WERI-Rb-1 (cell line): ENCODE results near the gene FUZ.

Experiments used
- DNase-seq: peaks from one replicate; pipeline ENCODE4 v3.0.0-alpha.2; 2020
- H3K27ac ChIP-seq: fragments of 250-450 bp; sonication (Bioruptor Pico); 2 replicates; pipeline ENCODE4 v1.5.1; 2020; ENCODE audit warnings: mild to moderate bottlenecking, moderate library complexity
- H3K27me3 ChIP-seq: fragments of 250-450 bp; sonication (Bioruptor Pico); 2 replicates; pipeline ENCODE4 v1.5.1; 2021; ENCODE audit warnings: mild to moderate bottlenecking, low read depth, moderate library complexity; ENCODE audit not compliant: insufficient read depth, severe bottlenecking
- H3K36me3 ChIP-seq: fragments of 250-450 bp; sonication (Bioruptor Pico); 2 replicates; pipeline ENCODE4 v1.5.1; 2020; ENCODE audit warnings: mild to moderate bottlenecking, moderate library complexity
- H3K4me3 ChIP-seq: 2 replicates; pipeline ENCODE4 v1.5.1; 2011; ENCODE audit warnings: low read depth, mild to moderate bottlenecking, control low read depth, low read length
- H3K9me3 ChIP-seq: fragments of 250-450 bp; sonication (Bioruptor Pico); 2 replicates; pipeline ENCODE4 v1.5.1; 2021; ENCODE audit warnings: mild to moderate bottlenecking, moderate library complexity; ENCODE audit not compliant: severe bottlenecking
- TF ChIP-seq, protein P1 (sequence below): IDR thresholded peaks from 2 replicates; pipeline ENCODE4 v1.5.1; 2011; ENCODE audit warnings: low read depth, mild to moderate bottlenecking, control low read depth, inconsistent platforms, low read length

The FUZ gene

GRCh38 chr19:49859682-49860335 lies 46.7 kb upstream of the FUZ start:
- peak; percentile 24 for DNase-seq
- Histone ChIP-seq H3K9me3 (no peaks in the 10 kb centered on the region), H3K4me3 (no peak overlapping the region), H3K36me3 (peaks cover 96% of the 10 kb centered on the region), H3K27me3 (no peaks in the 10 kb centered on the region), H3K27ac (no peak overlapping the region)
- TF ChIP-seq, protein P1, sequence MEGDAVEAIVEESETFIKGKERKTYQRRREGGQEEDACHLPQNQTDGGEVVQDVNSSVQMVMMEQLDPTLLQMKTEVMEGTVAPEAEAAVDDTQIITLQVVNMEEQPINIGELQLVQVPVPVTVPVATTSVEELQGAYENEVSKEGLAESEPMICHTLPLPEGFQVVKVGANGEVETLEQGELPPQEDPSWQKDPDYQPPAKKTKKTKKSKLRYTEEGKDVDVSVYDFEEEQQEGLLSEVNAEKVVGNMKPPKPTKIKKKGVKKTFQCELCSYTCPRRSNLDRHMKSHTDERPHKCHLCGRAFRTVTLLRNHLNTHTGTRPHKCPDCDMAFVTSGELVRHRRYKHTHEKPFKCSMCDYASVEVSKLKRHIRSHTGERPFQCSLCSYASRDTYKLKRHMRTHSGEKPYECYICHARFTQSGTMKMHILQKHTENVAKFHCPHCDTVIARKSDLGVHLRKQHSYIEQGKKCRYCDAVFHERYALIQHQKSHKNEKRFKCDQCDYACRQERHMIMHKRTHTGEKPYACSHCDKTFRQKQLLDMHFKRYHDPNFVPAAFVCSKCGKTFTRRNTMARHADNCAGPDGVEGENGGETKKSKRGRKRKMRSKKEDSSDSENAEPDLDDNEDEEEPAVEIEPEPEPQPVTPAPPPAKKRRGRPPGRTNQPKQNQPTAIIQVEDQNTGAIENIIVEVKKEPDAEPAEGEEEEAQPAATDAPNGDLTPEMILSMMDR = no peak

- DNase-seq = peak; percentile 41
- Histone ChIP-seq H3K36me3 (peaks cover 94% of the 10 kb centered on the region), H3K4me3 (no peak overlapping the region), H3K27me3 (no peaks in the 10 kb centered on the region), H3K9me3 (no peaks in the 10 kb centered on the region), H3K27ac (no peak overlapping the region)
- TF ChIP-seq, protein P1 = no peak
Measured at GRCh38 chr19:49858088-49858985, 45.2 kb upstream of the FUZ start.

GRCh38 chr19:49857838-49858087 lies 44.7 kb upstream of the FUZ start:
- TF ChIP-seq, protein P1 = no peak
- Histone ChIP-seq H3K9me3 (no peaks in the 10 kb centered on the region), H3K36me3 (peaks cover 90% of the 10 kb centered on the region), H3K4me3 (no peak overlapping the region), H3K27me3 (no peaks in the 10 kb centered on the region), H3K27ac (no peak overlapping the region)
- no peak for DNase-seq

DNA sequence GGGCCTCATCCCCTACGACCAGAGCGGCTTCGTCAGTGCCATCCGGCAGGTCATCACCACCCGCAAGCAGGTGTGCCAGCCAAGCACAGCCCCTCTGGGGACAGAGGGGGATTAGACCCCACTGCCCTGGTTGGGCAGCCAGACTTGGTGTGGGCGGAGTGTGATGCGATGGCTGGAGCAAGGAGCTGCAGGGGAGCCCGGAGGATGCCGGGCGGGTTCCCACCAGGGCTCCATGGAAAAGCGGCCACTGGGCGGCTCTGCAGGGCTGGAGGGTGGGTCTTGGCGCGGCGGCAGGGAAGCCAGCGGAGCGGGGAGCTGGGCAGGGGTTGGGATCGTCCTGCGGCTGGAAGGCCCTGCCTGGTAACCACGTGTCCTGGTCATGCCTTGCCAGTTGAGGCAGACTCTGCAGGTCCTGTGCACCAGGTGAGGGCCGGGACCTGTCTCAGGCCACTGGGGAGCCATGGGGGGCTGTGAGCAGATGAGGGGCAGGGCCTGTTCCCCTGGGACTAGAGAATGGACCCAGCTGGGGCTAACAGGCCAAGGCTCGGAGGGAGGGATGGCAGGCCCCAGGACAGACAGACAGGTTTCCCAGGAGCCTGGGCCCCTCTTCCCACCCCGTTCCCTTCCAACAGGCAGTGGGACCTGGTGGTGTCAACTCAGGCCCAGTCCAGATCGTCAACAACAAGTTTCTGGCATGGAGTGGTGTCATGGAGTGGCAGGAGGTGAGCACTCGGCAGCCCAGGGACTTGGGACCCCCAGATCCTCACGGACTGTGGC lies 44.2 kb upstream of the FUZ start:
- Histone ChIP-seq H3K27me3 (no peaks in the 10 kb centered on the region), H3K27ac (no peak overlapping the region), H3K36me3 (peaks cover 90% of the 10 kb centered on the region), H3K4me3 (no peak overlapping the region), H3K9me3 (no peaks in the 10 kb centered on the region)
- no peak for DNase-seq
- TF ChIP-seq, protein P1 = no peak

- H3K27ac ChIP-seq = no peak overlapping the region
- no peaks in the 10 kb centered on the region for H3K9me3 ChIP-seq
- H3K27me3 ChIP-seq = no peaks in the 10 kb centered on the region
- DNase-seq = no peak
- TF ChIP-seq, protein P1 = no peak
- H3K36me3 ChIP-seq = peaks cover 89% of the 10 kb centered on the region
- H3K4me3 ChIP-seq = no peak overlapping the region
Measured at GRCh38 chr19:49856574-49857021, 43.5 kb upstream of the FUZ start.
